ENCODE data around the gene SRSF3. TPM values are rescaled to one million over a fixed set of nuclear protein-coding genes. Genes with fewer than 3 reads are reported as not detected.

SRSF3 gene
- total and polyA plus RNA-seq, 12 donors = 28.9 to 291 (median 123) TPM

- Histone ChIP-seq H3K4me3 (peak within 1 kb of the TSS; percentile 31 to 95 (median 85)), H3K27me3 (no peaks in the 10 kb centered on the region), H3K9me3 (replicated peaks in 1 of 3) (no peaks in the 10 kb centered on the region), H3K36me3 (replicated peaks in 1 of 2) (no peaks in the 10 kb centered on the region), H3K4me1 (replicated peaks in 1 of 2) (peaks cover 16 to 27% of the 10 kb centered on the region in 2 donors), H3K27ac (peak within 1 kb of the TSS; percentile 82 to 96 (median 94))
- TF ChIP-seq CTCF (IDR thresholded peaks at IDR 0.05) (peak in 1 of 6 experiments; percentile 10), POLR2A (IDR thresholded peaks at IDR 0.05) (peak; percentile 89 to 90)
- 0 to 1% (median 0%) methylated on average over 19 to 51 of the region's 51 CpGs for WGBS, 4 donors
- intact Hi-C loops (cut with DNase I) = loop anchor here (10.0 kb wide), 1 partner anchor 48 kb away; the partner anchor contains the start of gene SRSF3 (in 2 of the 2)
- peak; percentile 89 to 94 (median 92) for DNase-seq
Measured at GRCh38 chr6:36546920-36547645, 47.1 kb upstream of the SRSF3 start, which contains the start of gene STK38. Gene STK38, minus strand, starts transcription at chr6:36547479. Its CDS starts 7,277 bp downstream, at chr6:36540202.

GRCh38 chr6:36547646-36548400, 46.3 kb upstream of the SRSF3 start:
- 60 to 66% (median 61%) methylated on average over 12 to 13 of the region's 13 CpGs for WGBS, 4 donors
- H3K27me3 ChIP-seq = no peaks in the 10 kb centered on the region
- no peaks in the 10 kb centered on the region for H3K9me3 ChIP-seq (replicated peaks in 1 of 3)
- H3K36me3 ChIP-seq (replicated peaks in 1 of 2) = no peaks in the 10 kb centered on the region
- H3K27ac ChIP-seq = peak overlapping the region in 3 of 5 donors; percentile 33 to 96 (median 82)
- H3K4me3 ChIP-seq = peak overlapping the region in 1 of 4 donors; percentile 89
- intact Hi-C loops (cut with DNase I) = loop anchor here (10.0 kb wide), 1 partner anchor 47 kb away; the partner anchor contains the start of gene SRSF3 (in 2 of the 2)
- no peak for TF ChIP-seq POLR2A (IDR thresholded peaks at IDR 0.05)
- no peak for TF ChIP-seq CTCF (IDR thresholded peaks at IDR 0.05)
- peak in 1 of 7 donors; percentile 23 for DNase-seq
- H3K4me1 ChIP-seq (replicated peaks in 1 of 2) = peaks cover 16 to 27% of the 10 kb centered on the region in 2 donors

GRCh38 chr6:36548401-36548743, 45.8 kb upstream of the SRSF3 start:
- TF ChIP-seq POLR2A (IDR thresholded peaks at IDR 0.05) = no peak
- H3K27ac ChIP-seq = no peak overlapping the region
- no peaks in the 10 kb centered on the region for H3K9me3 ChIP-seq (replicated peaks in 1 of 3)
- no peaks in the 10 kb centered on the region for H3K36me3 ChIP-seq (replicated peaks in 1 of 2)
- intact Hi-C loops (cut with DNase I) = loop anchor here (10.0 kb wide), 1 partner anchor 46 kb away; the partner anchor contains the start of gene SRSF3 (in 2 of the 2)
- 73 to 88% (median 83%) methylated on average over 2 of the region's 2 CpGs for WGBS, 4 donors
- H3K27me3 ChIP-seq = no peaks in the 10 kb centered on the region
- peaks cover 16 to 27% of the 10 kb centered on the region in 2 donors for H3K4me1 ChIP-seq (replicated peaks in 1 of 2)
- no peak overlapping the region for H3K4me3 ChIP-seq
- DNase-seq = no peak

GRCh38 chr6:36550473-36551000, 43.6 kb upstream of the SRSF3 start:
- TF ChIP-seq POLR2A (IDR thresholded peaks at IDR 0.05) (no peak), CTCF (IDR thresholded peaks at IDR 0.05) (no peak)
- no peak for DNase-seq
- Histone ChIP-seq H3K4me3 (no peak overlapping the region), H3K27ac (no peak overlapping the region), H3K36me3 (replicated peaks in 1 of 2) (no peaks in the 10 kb centered on the region), H3K4me1 (replicated peaks in 1 of 2) (peaks cover 6 to 8% of the 10 kb centered on the region in 2 donors), H3K9me3 (replicated peaks in 1 of 3) (no peaks in the 10 kb centered on the region), H3K27me3 (no peaks in the 10 kb centered on the region)
- intact Hi-C loops (cut with DNase I) = no loop called here
- WGBS, 4 donors = 60 to 88% (median 74%) methylated on average over 1 of the region's 1 CpG

All from adrenal gland (tissue), 12 donors.